Rectal smooth muscle tissue (tissue), 1 donor: ENCODE data around the gene ZP4.

Source experiments
- H3K27ac ChIP-seq: one replicate; pipeline ENCODE4 v1.7.0; 2013; ENCODE audit warnings: low read depth, low read length, inconsistent platforms
- H3K27me3 ChIP-seq: one replicate; pipeline ENCODE4 v1.7.0; 2013; ENCODE audit warnings: low read length; ENCODE audit not compliant: control insufficient read depth, insufficient read depth
- H3K36me3 ChIP-seq: one replicate; pipeline ENCODE4 v1.7.0; 2013; ENCODE audit warnings: low read length; ENCODE audit not compliant: control insufficient read depth, insufficient read depth
- H3K4me1 ChIP-seq: one replicate; pipeline ENCODE4 v1.7.0; 2013; ENCODE audit warnings: low read length; ENCODE audit not compliant: control insufficient read depth, insufficient read depth
- H3K4me3 ChIP-seq: one replicate; pipeline ENCODE4 v1.7.0; 2013; ENCODE audit warnings: low read length
- H3K9ac ChIP-seq: one replicate; pipeline ENCODE4 v1.7.0; 2013; ENCODE audit warnings: low read length

ZP4 gene

GRCh38 chr1:237838320-237838719 lies 52.4 kb downstream of the ZP4 start:
- no peak overlapping the region for H3K27ac ChIP-seq
- H3K27me3 ChIP-seq, result no peaks in the 10 kb centered on the region
- H3K36me3 ChIP-seq, result no peaks in the 10 kb centered on the region
- no peak overlapping the region for H3K4me3 ChIP-seq
- no peak overlapping the region for H3K9ac ChIP-seq
- no peaks in the 10 kb centered on the region for H3K4me1 ChIP-seq

GRCh38 chr1:237834461-237834860 lies 56.3 kb downstream of the ZP4 start:
- H3K27me3 ChIP-seq, result no peaks in the 10 kb centered on the region
- no peak overlapping the region for H3K9ac ChIP-seq
- H3K36me3 ChIP-seq, result no peaks in the 10 kb centered on the region
- H3K4me3 ChIP-seq, result no peak overlapping the region
- no peaks in the 10 kb centered on the region for H3K4me1 ChIP-seq
- H3K27ac ChIP-seq, result no peak overlapping the region

GRCh38 chr1:237834048-237834447 lies 56.7 kb downstream of the ZP4 start:
- Histone ChIP-seq H3K27me3 (no peaks in the 10 kb centered on the region), H3K27ac (no peak overlapping the region), H3K36me3 (no peaks in the 10 kb centered on the region), H3K4me1 (no peaks in the 10 kb centered on the region), H3K4me3 (no peak overlapping the region), H3K9ac (no peak overlapping the region)

GRCh38 chr1:237832858-237833257 lies 57.9 kb downstream of the ZP4 start:
- no peaks in the 10 kb centered on the region for H3K27me3 ChIP-seq
- H3K4me1 ChIP-seq, result no peaks in the 10 kb centered on the region
- H3K36me3 ChIP-seq, result no peaks in the 10 kb centered on the region

More at GRCh38 chr1:237832858-237833257, 57.9 kb downstream of the ZP4 start:
- no peak overlapping the region for H3K4me3 ChIP-seq
- no peak overlapping the region for H3K27ac ChIP-seq
- no peak overlapping the region for H3K9ac ChIP-seq
